Thyroid gland (tissue), 4 donors: ENCODE data around the gene NOS1AP.

Experiments used
- POLR2A ChIP-seq, 2 donors: fragments of 450-650 bp; IDR thresholded peaks; one replicate each; pipeline ENCODE4 v1.6.1; 2017; ENCODE audit warnings: antibody characterized with exemption in 2 of 2, mild to moderate bottlenecking in 2 of 2, moderate library complexity in 1 of 2
- TF ChIP-seq, protein P1 (sequence below), 6 experiments: fragments of 200-600 bp in 3 of 6; fragments of 450-650 bp in 3 of 6; sonication (generic) in 3 of 6; IDR thresholded peaks; one replicate each; pipeline ENCODE4 v1.5.1; 2016 to 2019; ENCODE audit warnings: antibody characterized with exemption in 6 of 6, mild to moderate bottlenecking in 2 of 6, inconsistent platforms in 1 of 6, moderate library complexity in 1 of 6

DNA sequence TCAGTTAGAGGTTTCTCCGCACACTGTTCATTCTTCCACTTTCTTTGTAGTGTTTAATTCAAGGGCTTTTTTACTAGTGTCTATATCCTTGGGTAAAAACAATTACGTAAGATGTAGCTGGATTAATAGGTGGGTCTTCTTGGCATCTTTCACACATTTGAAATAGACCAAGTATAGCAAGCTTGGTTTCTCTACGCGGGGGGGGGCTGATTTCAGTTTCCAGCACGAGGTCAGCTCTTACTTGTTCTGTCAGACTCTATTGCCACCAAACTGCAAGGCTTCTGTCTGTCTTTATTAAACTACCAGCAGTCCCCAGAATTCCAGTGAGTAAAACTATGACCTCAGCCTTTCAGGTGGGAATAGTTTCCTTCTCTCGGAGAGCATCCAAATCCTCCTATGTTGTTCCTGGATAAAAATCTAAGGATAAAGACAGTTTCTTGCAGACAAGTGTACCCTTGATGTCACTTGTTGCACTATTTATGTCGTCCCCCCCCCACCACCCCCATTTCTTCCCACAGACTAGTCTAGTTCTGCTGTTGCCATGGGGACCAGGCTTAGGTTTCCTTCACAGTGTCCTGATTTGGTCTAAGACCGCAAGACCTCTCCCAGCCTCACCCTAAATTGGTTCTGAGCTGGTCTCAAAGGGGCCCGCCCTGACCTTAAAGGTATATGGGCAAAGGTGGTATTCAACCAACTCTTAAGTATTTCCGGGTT is 290.2 kb downstream of the NOS1AP start:
- TF ChIP-seq, protein P1, sequence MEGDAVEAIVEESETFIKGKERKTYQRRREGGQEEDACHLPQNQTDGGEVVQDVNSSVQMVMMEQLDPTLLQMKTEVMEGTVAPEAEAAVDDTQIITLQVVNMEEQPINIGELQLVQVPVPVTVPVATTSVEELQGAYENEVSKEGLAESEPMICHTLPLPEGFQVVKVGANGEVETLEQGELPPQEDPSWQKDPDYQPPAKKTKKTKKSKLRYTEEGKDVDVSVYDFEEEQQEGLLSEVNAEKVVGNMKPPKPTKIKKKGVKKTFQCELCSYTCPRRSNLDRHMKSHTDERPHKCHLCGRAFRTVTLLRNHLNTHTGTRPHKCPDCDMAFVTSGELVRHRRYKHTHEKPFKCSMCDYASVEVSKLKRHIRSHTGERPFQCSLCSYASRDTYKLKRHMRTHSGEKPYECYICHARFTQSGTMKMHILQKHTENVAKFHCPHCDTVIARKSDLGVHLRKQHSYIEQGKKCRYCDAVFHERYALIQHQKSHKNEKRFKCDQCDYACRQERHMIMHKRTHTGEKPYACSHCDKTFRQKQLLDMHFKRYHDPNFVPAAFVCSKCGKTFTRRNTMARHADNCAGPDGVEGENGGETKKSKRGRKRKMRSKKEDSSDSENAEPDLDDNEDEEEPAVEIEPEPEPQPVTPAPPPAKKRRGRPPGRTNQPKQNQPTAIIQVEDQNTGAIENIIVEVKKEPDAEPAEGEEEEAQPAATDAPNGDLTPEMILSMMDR (IDR thresholded peaks at IDR 0.05), result no peak
- TF ChIP-seq POLR2A (IDR thresholded peaks at IDR 0.05), result no peak
